Osteoblast (primary cell): Measurements from ENCODE around the gene SPIRE1. TPM values are rescaled to one million over a fixed set of nuclear protein-coding genes. Genes with fewer than 3 reads are reported as not detected.
A peak's percentile ranks its signal among the peaks of the same experiment; 100 is the strongest.

Experiments
- DNase-seq: peaks from one replicate; pipeline ENCODE4 v3.0.0; 2011; ENCODE audit warnings: low spot score, mixed read lengths; ENCODE audit not compliant: insufficient read length; ENCODE audit errors: missing footprints
- H2AFZ ChIP-seq: 2 replicates; pipeline ENCODE4 v1.6.0; 2011; ENCODE audit warnings: mild to moderate bottlenecking, low read length
- H3K27ac ChIP-seq: 2 replicates; pipeline ENCODE4 v1.5.1; 2011; ENCODE audit warnings: mild to moderate bottlenecking, low read depth, low read length, moderate library complexity
- H3K27me3 ChIP-seq: 2 replicates; pipeline ENCODE4 v1.6.0; 2012; ENCODE audit warnings: mild to moderate bottlenecking, control low read depth, inconsistent platforms, low read length, moderate library complexity; ENCODE audit not compliant: insufficient read depth
- H3K36me3 ChIP-seq: 2 replicates; pipeline ENCODE4 v1.5.1; 2011; ENCODE audit warnings: mild to moderate bottlenecking, low read length, control low read depth, moderate library complexity; ENCODE audit not compliant: insufficient read depth
- H3K4me1 ChIP-seq: 2 replicates; pipeline ENCODE4 v1.5.1; 2011; ENCODE audit warnings: mild to moderate bottlenecking, low read length, control low read depth, moderate library complexity; ENCODE audit not compliant: insufficient read depth
- H3K4me2 ChIP-seq: 2 replicates; pipeline ENCODE4 v1.6.0; 2011; ENCODE audit warnings: mild to moderate bottlenecking, low read length; ENCODE audit not compliant: insufficient read depth
- H3K4me3 ChIP-seq: fragments of 200-600 bp; sonication (generic); 3 replicates; pipeline ENCODE4 v1.5.1; 2012; ENCODE audit warnings: mild to moderate bottlenecking, low read length, inconsistent platforms; ENCODE audit not compliant: insufficient read depth
- H3K79me2 ChIP-seq: 2 replicates; pipeline ENCODE4 v1.6.0; 2012; ENCODE audit warnings: mild to moderate bottlenecking, low read length, control low read depth, inconsistent platforms; ENCODE audit not compliant: insufficient read depth
- H3K9me3 ChIP-seq: 2 replicates; pipeline ENCODE4 v1.5.1; 2011; ENCODE audit warnings: low read depth, low read length, control low read depth
- H4K20me1 ChIP-seq: 2 replicates; pipeline ENCODE4 v1.6.0; 2012; ENCODE audit warnings: mild to moderate bottlenecking, low read length, control low read depth; ENCODE audit not compliant: insufficient read depth
- CTCF ChIP-seq: IDR thresholded peaks from 2 replicates; pipeline ENCODE4 v1.5.1; 2011; ENCODE audit warnings: mild to moderate bottlenecking, low read depth, low read length, moderate library complexity; ENCODE audit errors: extremely low read depth
- total RNA-seq: library from RNA; depleted of rRNA; stranded (reverse); fragments of >200 nt; gene quantifications from 2 replicates; pipeline ENCODE4 v1.2.3, GENCODE V29; 2012

Gene SPIRE1
- total RNA-seq, 1 donor: 64.4 TPM

- TF ChIP-seq CTCF: no peak
- no peak overlapping the region for H3K27ac ChIP-seq
- peaks cover 27% of the 10 kb centered on the region for H3K36me3 ChIP-seq
- no peak for DNase-seq
- no peaks in the 10 kb centered on the region for H3K27me3 ChIP-seq
- H4K20me1 ChIP-seq: no peaks in the 10 kb centered on the region
- no peak overlapping the region for H2AFZ ChIP-seq
- no peak overlapping the region for H3K4me2 ChIP-seq
- H3K4me3 ChIP-seq: no peak overlapping the region
- H3K4me1 ChIP-seq: peaks cover 4% of the 10 kb centered on the region
- H3K79me2 ChIP-seq: peaks cover 5% of the 10 kb centered on the region
- no peaks in the 10 kb centered on the region for H3K9me3 ChIP-seq
Measured at GRCh38 chr18:12423820-12424219, 234.1 kb downstream of the SPIRE1 start.

- no peak for DNase-seq
- Histone ChIP-seq H2AFZ (no peak overlapping the region), H3K4me2 (no peak overlapping the region), H3K4me3 (no peak overlapping the region), H3K79me2 (peaks cover 9% of the 10 kb centered on the region), H3K9me3 (no peaks in the 10 kb centered on the region), H3K27me3 (no peaks in the 10 kb centered on the region), H3K4me1 (peaks cover 4% of the 10 kb centered on the region), H3K27ac (no peak overlapping the region), H4K20me1 (no peaks in the 10 kb centered on the region), H3K36me3 (peaks cover 25% of the 10 kb centered on the region)
- TF ChIP-seq CTCF: no peak
Measured at GRCh38 chr18:12423393-12423792, 234.5 kb downstream of the SPIRE1 start.

- Histone ChIP-seq H3K27me3 (no peaks in the 10 kb centered on the region), H3K4me2 (no peak overlapping the region), H2AFZ (no peak overlapping the region), H3K4me3 (no peak overlapping the region), H4K20me1 (no peaks in the 10 kb centered on the region), H3K36me3 (peaks cover 20% of the 10 kb centered on the region), H3K27ac (no peak overlapping the region), H3K79me2 (peaks cover 13% of the 10 kb centered on the region), H3K4me1 (peaks cover 4% of the 10 kb centered on the region), H3K9me3 (no peaks in the 10 kb centered on the region)
- peak; percentile 48 for DNase-seq
- TF ChIP-seq CTCF: no peak
Measured at GRCh38 chr18:12422936-12423335, 235.0 kb downstream of the SPIRE1 start.

DNA sequence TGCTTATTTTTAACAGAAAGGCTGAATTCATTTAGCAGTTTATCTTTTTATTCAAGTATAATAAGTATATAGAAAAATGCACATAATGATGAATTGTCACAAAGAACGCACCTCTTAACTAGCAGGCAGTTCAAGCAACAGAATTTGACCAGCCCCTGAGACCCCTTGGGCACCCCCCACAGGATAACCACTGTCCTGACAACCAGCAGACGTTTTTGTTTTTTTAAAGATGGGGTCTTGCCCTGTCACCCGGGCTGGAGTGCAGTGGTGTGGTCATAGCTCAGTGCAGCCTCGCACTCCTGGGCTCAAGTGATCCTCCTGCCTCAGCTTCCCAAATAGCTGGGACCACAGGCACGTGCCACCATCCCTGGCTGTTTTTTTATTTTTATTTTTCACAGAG, 236.2 kb downstream of the SPIRE1 start:
- no peaks in the 10 kb centered on the region for H3K27me3 ChIP-seq
- no peaks in the 10 kb centered on the region for H3K9me3 ChIP-seq
- peaks cover 8% of the 10 kb centered on the region for H3K36me3 ChIP-seq
- H2AFZ ChIP-seq: no peak overlapping the region
- peaks cover 21% of the 10 kb centered on the region for H3K79me2 ChIP-seq
- H3K27ac ChIP-seq: no peak overlapping the region
- no peaks in the 10 kb centered on the region for H4K20me1 ChIP-seq
- H3K4me2 ChIP-seq: no peak overlapping the region
- DNase-seq: no peak
- TF ChIP-seq CTCF: no peak
- H3K4me1 ChIP-seq: peaks cover 4% of the 10 kb centered on the region
- H3K4me3 ChIP-seq: no peak overlapping the region
